ENCODE data around the gene TBC1D1. TPM values are rescaled to one million over a fixed set of nuclear protein-coding genes. Genes with fewer than 3 reads are reported as not detected.

The TBC1D1 gene
- total RNA-seq, 4 donors from 2014 or later = 56.4 to 127 (median 94.8) TPM

DNA sequence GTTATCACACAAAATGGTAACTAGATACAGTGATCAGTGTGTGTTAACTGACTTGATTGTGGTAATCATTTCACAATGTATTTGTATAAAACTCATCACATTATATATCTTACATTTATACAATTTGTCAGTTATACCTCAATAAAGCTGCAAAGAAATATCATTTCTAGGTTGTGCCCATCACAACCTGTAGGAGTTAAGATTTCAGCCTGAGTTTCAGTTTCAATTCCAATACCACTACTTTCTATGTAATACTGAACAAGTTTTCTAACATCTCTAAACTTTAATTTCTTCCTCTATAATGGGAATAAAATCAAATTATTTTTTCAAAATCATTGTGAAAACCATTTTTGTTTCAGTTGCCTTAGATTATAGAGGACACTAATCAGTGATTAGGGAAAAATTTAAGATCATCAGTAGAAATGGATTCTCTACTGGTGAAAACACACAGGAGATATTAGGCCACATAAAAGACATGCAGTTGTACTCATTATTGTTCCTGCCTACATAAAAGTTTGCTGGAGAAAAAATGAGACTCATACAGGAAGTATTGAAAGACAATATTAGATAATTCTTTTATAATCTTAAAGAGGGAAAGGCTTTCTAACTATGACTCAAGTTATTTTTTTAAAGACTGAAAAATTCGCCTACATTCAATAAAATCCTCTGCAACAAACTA is 18.4 kb upstream of the TBC1D1 start:
- ATAC-seq (ENCODE audit: low FRiP score) (no peak), DNase-seq (ENCODE audit: low spot score) (no peak)
- TF ChIP-seq, protein P1, sequence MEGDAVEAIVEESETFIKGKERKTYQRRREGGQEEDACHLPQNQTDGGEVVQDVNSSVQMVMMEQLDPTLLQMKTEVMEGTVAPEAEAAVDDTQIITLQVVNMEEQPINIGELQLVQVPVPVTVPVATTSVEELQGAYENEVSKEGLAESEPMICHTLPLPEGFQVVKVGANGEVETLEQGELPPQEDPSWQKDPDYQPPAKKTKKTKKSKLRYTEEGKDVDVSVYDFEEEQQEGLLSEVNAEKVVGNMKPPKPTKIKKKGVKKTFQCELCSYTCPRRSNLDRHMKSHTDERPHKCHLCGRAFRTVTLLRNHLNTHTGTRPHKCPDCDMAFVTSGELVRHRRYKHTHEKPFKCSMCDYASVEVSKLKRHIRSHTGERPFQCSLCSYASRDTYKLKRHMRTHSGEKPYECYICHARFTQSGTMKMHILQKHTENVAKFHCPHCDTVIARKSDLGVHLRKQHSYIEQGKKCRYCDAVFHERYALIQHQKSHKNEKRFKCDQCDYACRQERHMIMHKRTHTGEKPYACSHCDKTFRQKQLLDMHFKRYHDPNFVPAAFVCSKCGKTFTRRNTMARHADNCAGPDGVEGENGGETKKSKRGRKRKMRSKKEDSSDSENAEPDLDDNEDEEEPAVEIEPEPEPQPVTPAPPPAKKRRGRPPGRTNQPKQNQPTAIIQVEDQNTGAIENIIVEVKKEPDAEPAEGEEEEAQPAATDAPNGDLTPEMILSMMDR (IDR thresholded peaks at IDR 0.05) = no peak

DNA sequence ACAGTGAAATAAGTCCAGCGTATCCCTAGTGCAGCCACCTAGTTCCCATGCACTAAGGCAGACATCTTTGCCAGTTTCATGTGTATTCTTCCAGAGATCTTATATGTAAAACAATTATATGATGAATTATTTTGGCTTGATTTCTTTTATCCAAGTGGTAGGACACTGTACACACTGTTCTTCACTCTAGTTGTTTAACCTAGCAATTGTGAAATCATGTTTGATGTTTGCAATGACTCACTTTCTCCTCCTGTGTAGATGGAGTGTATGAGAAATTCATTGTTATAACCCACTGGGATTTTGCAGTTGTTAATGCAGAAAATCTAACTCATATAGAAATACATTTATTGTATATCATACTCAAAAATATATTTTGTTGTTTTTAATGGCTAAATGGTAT is 17.5 kb upstream of the TBC1D1 start:
- DNase-seq (ENCODE audit: low spot score) (no peak), ATAC-seq (ENCODE audit: low FRiP score) (peak; percentile 80)
- TF ChIP-seq, protein P1 (IDR thresholded peaks at IDR 0.05) = no peak

DNA sequence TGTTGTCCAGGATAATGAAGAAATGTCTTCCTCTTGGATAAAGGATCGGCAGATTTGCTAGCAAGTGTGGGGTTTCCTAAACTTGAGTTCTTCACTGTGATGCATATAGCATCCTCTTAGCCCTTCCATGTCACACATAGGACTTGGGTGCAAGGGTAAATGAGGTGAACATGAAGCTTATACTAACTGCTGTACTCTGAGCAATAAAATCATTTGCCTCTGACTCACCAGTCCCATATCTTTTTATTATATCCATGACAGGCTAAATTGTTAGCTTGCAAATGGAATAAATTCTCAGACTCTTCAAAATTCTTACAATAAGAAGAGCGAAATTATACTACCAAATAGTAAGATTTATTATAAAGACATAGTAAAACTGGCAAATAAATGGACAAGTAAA is 14.7 kb upstream of the TBC1D1 start:
- TF ChIP-seq, protein P1 (IDR thresholded peaks at IDR 0.05) = no peak
- ATAC-seq (ENCODE audit: low FRiP score) = no peak
- DNase-seq (ENCODE audit: low spot score) = no peak

DNA sequence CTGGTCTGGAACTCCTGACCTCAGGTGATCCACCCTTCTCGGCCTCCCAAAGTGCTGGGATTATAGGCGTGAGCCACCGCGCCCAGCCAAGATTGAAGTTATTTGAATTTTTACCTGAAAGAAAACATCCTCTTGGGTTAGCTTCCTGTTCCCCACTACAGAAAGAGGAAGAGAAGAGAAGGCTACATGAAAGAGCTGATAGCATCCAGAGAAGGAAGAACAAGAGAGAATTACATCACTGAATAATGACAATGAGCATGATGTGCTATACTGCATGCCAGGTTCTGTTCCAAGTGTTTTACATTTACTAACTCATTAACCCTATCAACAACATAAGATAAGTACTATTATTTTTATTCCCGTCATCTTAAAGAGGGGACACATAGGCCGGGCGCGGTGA is 11.5 kb upstream of the TBC1D1 start:
- DNase-seq (ENCODE audit: low spot score) = no peak
- ATAC-seq (ENCODE audit: low FRiP score) = no peak
- TF ChIP-seq, protein P1 (IDR thresholded peaks at IDR 0.05) = no peak

DNA sequence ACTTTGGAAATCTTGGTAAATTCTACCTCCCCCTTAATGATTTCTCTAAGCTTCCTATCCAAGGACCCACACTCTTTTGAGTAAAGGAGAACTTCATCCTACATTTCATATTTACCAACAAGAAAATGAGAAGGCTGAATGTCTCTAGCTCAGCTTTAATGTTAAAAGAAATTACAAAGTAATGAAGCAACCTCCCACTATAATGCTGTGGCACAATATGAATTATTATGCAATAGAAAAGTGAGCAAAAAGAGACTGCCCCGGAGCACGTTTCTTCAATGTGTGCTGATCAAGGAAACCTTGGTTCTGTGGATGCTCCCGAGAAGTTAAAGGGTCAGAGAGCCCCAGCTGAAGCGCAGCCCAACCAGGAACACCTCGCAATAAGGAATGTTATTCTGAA is 9.1 kb upstream of the TBC1D1 start:
- TF ChIP-seq, protein P1 (IDR thresholded peaks at IDR 0.05) = no peak

DNA sequence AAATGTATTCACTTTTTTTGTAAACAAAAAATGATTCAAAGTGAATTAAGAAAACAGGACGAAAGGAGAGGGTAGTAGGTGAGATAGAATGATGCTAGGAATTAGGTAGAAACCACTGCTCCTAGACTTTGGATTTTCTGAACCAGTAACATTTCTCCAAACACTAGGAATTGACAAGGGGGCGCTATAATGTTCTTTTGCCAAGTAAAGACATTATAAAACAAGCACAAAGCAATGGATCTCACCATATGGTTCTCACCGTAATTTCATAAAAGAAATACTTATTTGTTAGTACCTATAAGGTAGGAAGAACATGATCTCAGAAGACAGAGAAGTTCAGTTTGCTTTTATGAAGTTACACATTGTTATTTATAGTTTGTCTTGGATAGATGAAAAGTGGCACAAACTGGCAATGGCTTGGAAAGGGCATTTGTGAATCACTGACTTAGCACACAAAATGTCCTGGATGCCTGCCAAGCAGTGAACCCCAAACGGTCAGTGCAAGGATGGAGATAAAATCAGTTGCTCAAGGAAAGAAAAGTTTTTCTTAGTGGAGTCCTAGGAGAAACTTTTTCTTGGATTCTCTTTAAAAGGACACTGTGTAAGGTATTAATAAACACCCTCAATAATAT is 8.1 kb upstream of the TBC1D1 start:
- ATAC-seq (ENCODE audit: low FRiP score) = no peak
- TF ChIP-seq, protein P1 (IDR thresholded peaks at IDR 0.05) = no peak
- no peak for DNase-seq (ENCODE audit: low spot score)

More for the DNA sequence above, 9.1 kb upstream of the TBC1D1 start:
- ATAC-seq (ENCODE audit: low FRiP score) = no peak
- DNase-seq (ENCODE audit: low spot score) = no peak
